T-cell (primary cell): ENCODE data around the gene SETBP1. TPM values are rescaled to one million over a fixed set of nuclear protein-coding genes. Genes with fewer than 3 reads are reported as not detected.

Source experiments
- ATAC-seq, 4 experiments: fragments of 200-7000 bp in 3 of 4; fragments of 150-1000 bp in 1 of 4; cut with Tn5 transposase; replicated peaks in 1 of 4; 1 replicate in 3 of 4; 2 replicates in 1 of 4; pipeline ENCODE4 v1.10.0; 2021; ENCODE audit warnings: moderate library complexity in 3 of 4, mild to moderate bottlenecking in 2 of 4, moderate number of reproducible peaks in 1 of 4
- CTCF ChIA-PET, 2 donors: fragments of 300-600 bp; sonication (Branson Sonifier 250); formaldehyde crosslinking; loops; one replicate each; lab custom pipeline; 2022; ENCODE audit warnings: antibody characterized with exemption in 2 of 2; lab: Charles Lee
- POLR2A ChIA-PET, 2 donors: fragments of 300-600 bp; sonication (Branson Sonifier 250); formaldehyde crosslinking; loops; one replicate each; lab custom pipeline; 2022; ENCODE audit warnings: antibody characterized with exemption in 2 of 2; lab: Charles Lee
- DNase-seq, 35 experiments: peaks; one replicate each; pipeline versions ENCODE4 v3.0.0 to v3.0.0-alpha.2; 2013 to 2023
- H3K27ac ChIP-seq: one replicate; pipeline ENCODE4 v1.5.1; 2013; ENCODE audit warnings: low read length
- H3K27me3 ChIP-seq, 2 experiments: replicated peaks in 1 of 2; 1 replicate in 1 of 2; 2 replicates in 1 of 2; pipeline versions ENCODE4 v1.6.1 to v1.7.0; 2013; ENCODE audit warnings: low read length in 1 of 2, mixed read lengths in 1 of 2; ENCODE audit not compliant: control insufficient read depth in 2 of 2, insufficient read depth in 2 of 2; ENCODE audit errors: extremely low read depth in 1 of 2
- H3K36me3 ChIP-seq, 2 donors: 1 replicate in 1 of 2; 2 replicates in 1 of 2; pipeline versions ENCODE4 v1.6.1 to v1.7.0; 2013; ENCODE audit warnings: low read length in 1 of 2; ENCODE audit not compliant: control insufficient read depth in 2 of 2, insufficient read depth in 1 of 2; ENCODE audit errors: extremely low read depth in 1 of 2
- H3K4me1 ChIP-seq, 2 experiments: 1 replicate in 1 of 2; 2 replicates in 1 of 2; pipeline versions ENCODE4 v1.6.1 to v1.7.0; 2013; ENCODE audit warnings: low read length in 2 of 2, mixed read lengths in 1 of 2; ENCODE audit not compliant: insufficient read depth in 2 of 2, control insufficient read depth in 1 of 2; ENCODE audit errors: extremely low read depth in 1 of 2
- H3K4me3 ChIP-seq, 2 donors: 1 replicate in 1 of 2; 2 replicates in 1 of 2; pipeline versions ENCODE4 v1.5.1 to v1.7.0; 2013; ENCODE audit warnings: mild to moderate bottlenecking in 2 of 2, low read length in 1 of 2, moderate library complexity in 1 of 2; ENCODE audit not compliant: control insufficient read depth in 1 of 2; ENCODE audit errors: extremely low read depth in 1 of 2
- H3K9me3 ChIP-seq: 2 replicates; pipeline ENCODE4 v1.7.0; 2013
- H3K27ac Mint-ChIP-seq, 2 donors: one replicate each; pipeline ENCODE4 v1.8.0; 2020 to 2021; ENCODE audit warnings: mild to moderate bottlenecking in 2 of 2, mixed read lengths in 2 of 2
- H3K27me3 Mint-ChIP-seq, 2 donors: one replicate each; pipeline ENCODE4 v1.8.0; 2021 to 2022; ENCODE audit warnings: mixed read lengths in 2 of 2
- H3K36me3 Mint-ChIP-seq: one replicate; pipeline ENCODE4 v1.8.0; 2021; ENCODE audit warnings: mixed read lengths
- H3K4me1 Mint-ChIP-seq, 3 donors: one replicate each; pipeline ENCODE4 v1.8.0; 2020 to 2022; ENCODE audit warnings: mixed read lengths in 3 of 3, mild to moderate bottlenecking in 1 of 3
- H3K4me3 Mint-ChIP-seq, 3 donors: one replicate each; pipeline ENCODE4 v1.8.0; 2020 to 2022; ENCODE audit warnings: mild to moderate bottlenecking in 3 of 3, mixed read lengths in 3 of 3, moderate library complexity in 3 of 3
- H3K9me3 Mint-ChIP-seq, 3 donors: one replicate each; pipeline ENCODE4 v1.8.0; 2020 to 2022; ENCODE audit warnings: mixed read lengths in 3 of 3
- WGBS: methylation state at CpG from one replicate; pipeline ENCODE4 v1.1.5; 2013; ENCODE audit warnings: missing lambda C conversion rate; ENCODE audit not compliant: insufficient coverage; 5-methylcytosine and 5-hydroxymethylcytosine counted together
- total RNA-seq, 35 experiments: library from RNA in 6 of 35; stranded (reverse) in 6 of 35; fragments of 120-200 nt in 1 of 35; gene quantifications; one replicate each; pipeline versions ENCODE4 v1.2.1 to v1.2.4 and lab custom pipeline; 2013 to 2026

SETBP1 gene
- total RNA-seq, 5 donors from 2014 or later (not counting 1 experiment from before 2014, with no cell fraction given), result 1.6 to 5.7 (median 3.2) TPM

DNA sequence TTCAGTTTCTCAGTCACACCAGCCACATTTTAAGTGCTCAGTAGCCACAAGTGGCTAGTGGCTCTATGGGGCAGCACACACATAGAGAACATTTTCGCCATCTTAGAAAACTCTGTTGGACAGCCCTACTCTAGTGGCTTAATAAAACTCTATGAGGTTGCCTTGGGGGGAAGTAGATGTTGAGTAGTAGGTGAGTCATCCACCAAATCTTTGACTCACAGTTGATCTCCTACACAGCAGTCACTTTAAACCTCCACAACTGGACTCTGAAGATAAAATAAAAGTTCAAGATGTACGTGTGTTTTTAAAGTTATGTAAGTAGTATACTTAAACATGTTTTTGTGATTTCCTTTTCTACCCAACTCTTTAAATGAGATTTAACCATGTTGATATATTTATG, 379.0 kb downstream of the SETBP1 start:
- Histone ChIP-seq H3K9me3 (no peaks in the 10 kb centered on the region), H3K27me3 (no peaks in the 10 kb centered on the region), H3K4me1 (no peaks in the 10 kb centered on the region), H3K27ac (no peak overlapping the region), H3K4me3 (no peak overlapping the region), H3K36me3 (no peaks in the 10 kb centered on the region)
- no peak overlapping the region for H3K27ac Mint-ChIP-seq
- H3K27me3 Mint-ChIP-seq, result no peaks in the 10 kb centered on the region
- CTCF ChIA-PET, result no interaction called here
- no peak for DNase-seq
- no peaks in the 10 kb centered on the region for H3K4me1 Mint-ChIP-seq
- H3K9me3 Mint-ChIP-seq, result no peaks in the 10 kb centered on the region
- POLR2A ChIA-PET, result no interaction called here
- H3K4me3 Mint-ChIP-seq, result no peak overlapping the region
- WGBS, result no CpG with 5 or more reads among the region's 2 CpGs
- no peaks in the 10 kb centered on the region for H3K36me3 Mint-ChIP-seq
- no peak for ATAC-seq

GRCh38 chr18:45060102-45060501, 379.4 kb downstream of the SETBP1 start:
- Mint-ChIP-seq H3K27ac (no peak overlapping the region), H3K4me3 (no peak overlapping the region), H3K27me3 (no peaks in the 10 kb centered on the region), H3K9me3 (no peaks in the 10 kb centered on the region), H3K36me3 (no peaks in the 10 kb centered on the region), H3K4me1 (no peaks in the 10 kb centered on the region)
- Histone ChIP-seq H3K9me3 (no peaks in the 10 kb centered on the region), H3K27ac (no peak overlapping the region), H3K27me3 (no peaks in the 10 kb centered on the region), H3K4me3 (no peak overlapping the region), H3K4me1 (no peaks in the 10 kb centered on the region), H3K36me3 (no peaks in the 10 kb centered on the region)
- ChIA-PET CTCF (no interaction called here), POLR2A (no interaction called here)
- ATAC-seq, result no peak
- no peak for DNase-seq

- H3K4me1 ChIP-seq, result no peaks in the 10 kb centered on the region
- H3K9me3 ChIP-seq, result no peaks in the 10 kb centered on the region
- Mint-ChIP-seq H3K36me3 (no peaks in the 10 kb centered on the region), H3K27ac (no peak overlapping the region), H3K27me3 (no peaks in the 10 kb centered on the region), H3K4me1 (no peaks in the 10 kb centered on the region), H3K9me3 (no peaks in the 10 kb centered on the region), H3K4me3 (no peak overlapping the region)
- no CpG with 5 or more reads among the region's 2 CpGs for WGBS
- CTCF ChIA-PET, result no interaction called here
- DNase-seq (no peak), ATAC-seq (no peak)
- no peak overlapping the region for H3K4me3 ChIP-seq
- no peaks in the 10 kb centered on the region for H3K36me3 ChIP-seq
- no peaks in the 10 kb centered on the region for H3K27me3 ChIP-seq
- H3K27ac ChIP-seq, result no peak overlapping the region
- POLR2A ChIA-PET, result no interaction called here
These were observed 380.7 kb downstream of the SETBP1 start for GRCh38 chr18:45061359-45061758.

DNA sequence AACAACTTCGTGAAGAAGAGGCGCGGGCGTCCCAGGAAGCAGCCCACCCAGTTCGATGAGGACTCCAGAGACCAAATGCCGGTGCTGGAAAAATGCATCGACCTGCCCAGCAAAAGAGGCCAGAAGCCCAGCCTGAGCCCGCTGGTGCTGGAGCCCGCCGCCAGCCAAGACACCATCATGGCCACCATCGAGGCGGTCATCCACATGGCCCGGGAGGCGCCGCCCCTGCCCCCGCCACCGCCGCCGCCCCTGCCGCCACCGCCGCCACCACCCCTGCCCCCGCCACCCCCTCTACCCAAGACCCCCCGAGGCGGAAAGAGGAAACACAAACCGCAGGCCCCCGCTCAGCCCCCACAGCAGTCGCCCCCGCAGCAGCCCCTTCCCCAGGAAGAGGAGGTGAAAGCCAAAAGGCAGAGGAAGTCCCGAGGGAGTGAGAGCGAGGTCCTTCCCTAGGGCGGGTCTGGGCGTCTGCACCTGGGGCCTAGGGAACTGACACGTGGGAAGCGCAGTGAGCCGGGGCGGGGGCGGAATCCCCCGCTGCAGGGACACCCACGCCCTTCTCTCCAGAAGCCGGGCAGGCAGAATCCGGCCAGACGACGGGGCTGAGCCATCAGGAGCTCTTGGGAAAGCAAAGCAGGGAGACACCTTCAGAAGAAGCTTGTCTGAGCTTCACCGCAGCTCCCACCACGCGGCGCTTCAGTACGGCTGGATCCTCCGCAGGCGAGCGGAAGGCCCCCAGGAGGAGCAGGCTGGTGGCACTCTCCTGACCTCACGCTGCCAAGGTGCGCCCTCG, 382.8 kb downstream of the SETBP1 start:
- Mint-ChIP-seq H3K4me1 (no peaks in the 10 kb centered on the region), H3K27me3 (no peaks in the 10 kb centered on the region), H3K9me3 (no peaks in the 10 kb centered on the region), H3K36me3 (no peaks in the 10 kb centered on the region), H3K27ac (no peak overlapping the region), H3K4me3 (no peak overlapping the region)
- H3K27ac ChIP-seq, result no peak overlapping the region
- H3K9me3 ChIP-seq, result no peaks in the 10 kb centered on the region
- DNase-seq (no peak), ATAC-seq (no peak)
- no peaks in the 10 kb centered on the region for H3K27me3 ChIP-seq
- ChIA-PET CTCF (no interaction called here), POLR2A (no interaction called here)
- WGBS, result 94% methylated on average over 37 of the region's 55 CpGs
- no peak overlapping the region for H3K4me3 ChIP-seq
- H3K4me1 ChIP-seq, result no peaks in the 10 kb centered on the region
- no peaks in the 10 kb centered on the region for H3K36me3 ChIP-seq

GRCh38 chr18:45066210-45066609, 385.5 kb downstream of the SETBP1 start:
- WGBS, result 100% methylated on average over 1 of the region's 4 CpGs
- Histone ChIP-seq H3K27ac (no peak overlapping the region), H3K36me3 (no peaks in the 10 kb centered on the region), H3K9me3 (no peaks in the 10 kb centered on the region), H3K4me1 (no peaks in the 10 kb centered on the region), H3K4me3 (no peak overlapping the region), H3K27me3 (no peaks in the 10 kb centered on the region)
- DNase-seq, result no peak
- peaks cover 0 to under 1% of the 10 kb centered on the region in 2 donors for H3K27me3 Mint-ChIP-seq
- no peak for ATAC-seq
- ChIA-PET POLR2A (interaction anchor here in 1 of 2 donors (0.6 kb wide), 1 partner anchor 210 kb away, joined by 3 read pairs; no protein-coding TSS in a partner anchor), CTCF (interaction anchor here in 1 of 2 donors (0.6 kb wide), 1 partner anchor 1137 kb away, joined by 4 read pairs; no protein-coding TSS in a partner anchor)
- H3K9me3 Mint-ChIP-seq, result no peaks in the 10 kb centered on the region
- H3K4me1 Mint-ChIP-seq, result no peaks in the 10 kb centered on the region
- H3K36me3 Mint-ChIP-seq, result no peaks in the 10 kb centered on the region
- no peak overlapping the region for H3K4me3 Mint-ChIP-seq
- no peak overlapping the region for H3K27ac Mint-ChIP-seq

GRCh38 chr18:45066886-45067285, 386.2 kb downstream of the SETBP1 start:
- peaks cover 0 to 5% of the 10 kb centered on the region in 2 donors for H3K27me3 Mint-ChIP-seq
- no peaks in the 10 kb centered on the region for H3K4me1 ChIP-seq
- no peak overlapping the region for H3K4me3 ChIP-seq
- ChIA-PET CTCF (interaction anchor here in 1 of 2 donors (0.6 kb wide), 2 partner anchors 42 to 1138 kb away, joined by 3 to 4 read pairs; no protein-coding TSS in a partner anchor), POLR2A (no interaction called here)
- no peaks in the 10 kb centered on the region for H3K36me3 ChIP-seq
- H3K4me1 Mint-ChIP-seq, result no peaks in the 10 kb centered on the region
- no peaks in the 10 kb centered on the region for H3K27me3 ChIP-seq
- H3K36me3 Mint-ChIP-seq, result no peaks in the 10 kb centered on the region
- no peak overlapping the region for H3K27ac Mint-ChIP-seq
- WGBS, result no CpG with 5 or more reads among the region's 2 CpGs
- H3K4me3 Mint-ChIP-seq, result no peak overlapping the region
- ATAC-seq (no peak), DNase-seq (peak in 1 of 35 experiments; percentile 3)
- no peak overlapping the region for H3K27ac ChIP-seq
- H3K9me3 ChIP-seq, result no peaks in the 10 kb centered on the region
- H3K9me3 Mint-ChIP-seq, result no peaks in the 10 kb centered on the region
